Smooth muscle cell (in vitro differentiated cells): Measurements from ENCODE around the gene LHFPL3. TPM values are rescaled to one million over a fixed set of nuclear protein-coding genes. Genes with fewer than 3 reads are reported as not detected.

Experiments used
- DNase-seq: peaks from one replicate; lab custom pipeline; 2025; ENCODE audit not compliant: unreplicated experiment; lab: John Stamatoyannopoulos, UW
- H2AFZ ChIP-seq: fragments of 200-600 bp; sonication (generic); 2 replicates; pipeline ENCODE4 v1.6.0; 2016; ENCODE audit warnings: antibody characterized with exemption, low read depth, mild to moderate bottlenecking
- H3F3A ChIP-seq: fragments of 200-600 bp; sonication (generic); 2 replicates; pipeline ENCODE4 v1.6.0; 2017; ENCODE audit warnings: antibody characterized with exemption, low read depth
- H3K27ac ChIP-seq: fragments of 200-600 bp; sonication (generic); 2 replicates; pipeline ENCODE4 v1.5.1; 2016; ENCODE audit warnings: low read depth, mild to moderate bottlenecking
- H3K27me3 ChIP-seq: fragments of 200-600 bp; sonication (generic); 2 replicates; pipeline ENCODE4 v1.6.1; 2016; ENCODE audit warnings: low read depth, mild to moderate bottlenecking
- H3K36me3 ChIP-seq: fragments of 200-600 bp; sonication (generic); 2 replicates; pipeline ENCODE4 v1.5.1; 2016; ENCODE audit warnings: low read depth
- H3K4me1 ChIP-seq: fragments of 200-600 bp; sonication (generic); 2 replicates; pipeline ENCODE4 v1.5.1; 2016; ENCODE audit warnings: low read depth
- H3K4me2 ChIP-seq: fragments of 200-600 bp; sonication (generic); 2 replicates; pipeline ENCODE4 v1.6.0; 2016; ENCODE audit warnings: mild to moderate bottlenecking
- H3K4me3 ChIP-seq: fragments of 200-600 bp; sonication (generic); 2 replicates; pipeline ENCODE4 v1.5.1; 2016; ENCODE audit warnings: mild to moderate bottlenecking
- H3K79me2 ChIP-seq: fragments of 200-600 bp; sonication (generic); 2 replicates; pipeline ENCODE4 v1.6.0; 2016; ENCODE audit warnings: low read depth, mild to moderate bottlenecking
- H3K9ac ChIP-seq: fragments of 200-600 bp; sonication (generic); 2 replicates; pipeline ENCODE4 v1.6.0; 2016; ENCODE audit warnings: low read depth
- H3K9me3 ChIP-seq: fragments of 200-600 bp; sonication (generic); replicated peaks from 2 replicates; pipeline ENCODE4 v1.5.1; 2016; ENCODE audit warnings: low read depth
- H4K20me1 ChIP-seq: fragments of 200-600 bp; sonication (generic); 2 replicates; pipeline ENCODE4 v1.6.0; 2016; ENCODE audit warnings: low read depth
- CTCF ChIP-seq: fragments of 200-600 bp; sonication (generic); IDR thresholded peaks from 2 replicates; pipeline ENCODE4 v1.5.1; 2017; ENCODE audit warnings: borderline replicate concordance, mild to moderate bottlenecking, antibody characterized with exemption; ENCODE audit not compliant: insufficient read depth, poor library complexity, severe bottlenecking
- WGBS: methylation state at CpG from one replicate; pipeline ENCODE4 v1.1.7; 2016; ENCODE audit warnings: low lambda C conversion rate; 5-methylcytosine and 5-hydroxymethylcytosine counted together
- polyA plus RNA-seq: library from polyadenylated mRNA; unstranded; fragments of >200 nt; fragmentation: Nextera tagmentation; extraction: Ambion mirVana; gene quantifications from 2 replicates; pipeline ENCODE4 v1.2.1, GENCODE V29; 2016
- total RNA-seq: library from RNA; depleted of rRNA; stranded (reverse); fragments of >200 nt; gene quantifications from 2 replicates; pipeline ENCODE4 v1.2.3, GENCODE V29; 2014

Gene LHFPL3
- total and polyA plus RNA-seq, 2 experiments from 2014 or later = not detected

GRCh38 chr7:104852386-104852785 lies 524.0 kb downstream of the LHFPL3 start:
- Histone ChIP-seq H3K27me3 (peaks cover 8% of the 10 kb centered on the region), H3K4me2 (no peak overlapping the region), H3K4me3 (no peak overlapping the region), H3K27ac (no peak overlapping the region), H2AFZ (no peak overlapping the region), H3F3A (no peaks in the 10 kb centered on the region), H3K79me2 (no peaks in the 10 kb centered on the region), H4K20me1 (no peaks in the 10 kb centered on the region), H3K9me3 (no peaks in the 10 kb centered on the region), H3K4me1 (no peaks in the 10 kb centered on the region), H3K36me3 (no peaks in the 10 kb centered on the region), H3K9ac (no peak overlapping the region)
- TF ChIP-seq CTCF = no peak
- 88% methylated on average over 1 of the region's 1 CpG for WGBS
- DNase-seq = no peak

- Histone ChIP-seq H4K20me1 (no peaks in the 10 kb centered on the region), H3K9ac (no peak overlapping the region), H3K36me3 (no peaks in the 10 kb centered on the region), H2AFZ (no peak overlapping the region), H3K27me3 (peaks cover 22% of the 10 kb centered on the region), H3K27ac (no peak overlapping the region), H3F3A (no peaks in the 10 kb centered on the region), H3K4me2 (no peak overlapping the region), H3K9me3 (no peaks in the 10 kb centered on the region), H3K4me1 (no peaks in the 10 kb centered on the region), H3K79me2 (no peaks in the 10 kb centered on the region), H3K4me3 (no peak overlapping the region)
- 93% methylated on average over 2 of the region's 2 CpGs for WGBS
- no peak for TF ChIP-seq CTCF
- no peak for DNase-seq
Observed at GRCh38 chr7:104855861-104856260, 527.5 kb downstream of the LHFPL3 start.

GRCh38 chr7:104857458-104858425 lies 529.3 kb downstream of the LHFPL3 start:
- Histone ChIP-seq H2AFZ (no peak overlapping the region), H3K9ac (no peak overlapping the region), H3K27me3 (peaks cover 35% of the 10 kb centered on the region), H3K9me3 (no peaks in the 10 kb centered on the region), H3K27ac (no peak overlapping the region), H3K4me3 (no peak overlapping the region), H3K36me3 (no peaks in the 10 kb centered on the region), H3K79me2 (no peaks in the 10 kb centered on the region), H3K4me2 (no peak overlapping the region), H3K4me1 (no peaks in the 10 kb centered on the region), H4K20me1 (no peaks in the 10 kb centered on the region), H3F3A (no peaks in the 10 kb centered on the region)
- no peak for TF ChIP-seq CTCF
- no peak for DNase-seq
- 65% methylated on average over 5 of the region's 5 CpGs for WGBS
